HFFc6 (cell line): ENCODE measurements around the gene CARD8. TPM values are rescaled to one million over a fixed set of nuclear protein-coding genes. Genes with fewer than 3 reads are reported as not detected.
A peak's percentile ranks its signal among the peaks of the same experiment; 100 is the strongest.
"Not testable (repeated sequence)": the region's sequence is repeated elsewhere in the genome, so short reads cannot be mapped to it uniquely, and the experiment has no call there.

Source experiments
- DNase-seq: peaks from one replicate; pipeline ENCODE4 v3.0.0-alpha.2; 2018
- H3K27ac Mint-ChIP-seq: 2 replicates; pipeline ENCODE4 v1.8.0; 2020; ENCODE audit warnings: mild to moderate bottlenecking, mixed read lengths
- H3K27me3 Mint-ChIP-seq: 2 replicates; pipeline ENCODE4 v1.8.0; 2021; ENCODE audit warnings: mild to moderate bottlenecking, moderate library complexity, mixed read lengths; ENCODE audit not compliant: insufficient read depth
- H3K36me3 Mint-ChIP-seq: 2 replicates; pipeline ENCODE4 v1.8.0; 2021; ENCODE audit warnings: low read depth, mixed read lengths
- H3K4me1 Mint-ChIP-seq: 2 replicates; pipeline ENCODE4 v1.8.0; 2020; ENCODE audit warnings: low read depth, mixed read lengths
- H3K4me3 Mint-ChIP-seq: 2 replicates; pipeline ENCODE4 v1.8.0; 2020; ENCODE audit warnings: mild to moderate bottlenecking, moderate library complexity, mixed read lengths
- H3K9me3 Mint-ChIP-seq: 2 replicates; pipeline ENCODE4 v1.8.0; 2020; ENCODE audit warnings: mild to moderate bottlenecking, mixed read lengths
- total RNA-seq, 6 experiments: library from RNA; stranded (reverse); fragmentation: NEBNext Ultra II Directional; extraction: Animal tissue kit (Norgen Biotek cat#: 25700); gene quantifications; 2 replicates in 1 of 6; 3 replicates in 5 of 6; pipeline ENCODE4 v1.2.3, GENCODE V29; 2021
- TF ChIP-seq, protein P1 (sequence below): fragments of 200-600 bp; sonication (generic); IDR thresholded peaks from 2 replicates; pipeline ENCODE4 v1.5.0; 2021; ENCODE audit warnings: antibody characterized with exemption, mild to moderate bottlenecking

The CARD8 gene
- total RNA-seq, 6 experiments from 2014 or later = 11.3 to 17.2 (median 14.7) TPM

DNA sequence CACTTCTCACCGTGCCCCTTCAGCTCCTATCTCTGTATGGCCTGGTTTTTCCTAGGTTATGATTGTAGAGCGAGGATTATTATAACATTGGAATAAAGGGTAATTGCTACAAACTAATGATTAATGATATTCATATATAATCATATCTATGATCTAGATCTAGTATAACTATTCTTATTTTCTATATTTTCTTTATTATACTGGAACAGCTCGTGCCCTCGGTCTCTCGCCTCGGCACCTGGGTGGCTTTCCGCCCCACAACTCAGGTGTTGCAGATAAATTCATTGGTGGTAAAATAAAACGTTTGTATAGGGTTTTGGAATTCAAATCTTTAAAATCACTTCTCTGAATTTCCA lies 4.6 kb upstream of the CARD8 start:
- not testable (repeated sequence) for H3K4me3 Mint-ChIP-seq, H3K36me3 Mint-ChIP-seq, H3K27ac Mint-ChIP-seq, H3K9me3 Mint-ChIP-seq, H3K27me3 Mint-ChIP-seq, DNase-seq
- H3K4me1 Mint-ChIP-seq = peaks cover 22% of the 10 kb centered on the region
- TF ChIP-seq, protein P1, sequence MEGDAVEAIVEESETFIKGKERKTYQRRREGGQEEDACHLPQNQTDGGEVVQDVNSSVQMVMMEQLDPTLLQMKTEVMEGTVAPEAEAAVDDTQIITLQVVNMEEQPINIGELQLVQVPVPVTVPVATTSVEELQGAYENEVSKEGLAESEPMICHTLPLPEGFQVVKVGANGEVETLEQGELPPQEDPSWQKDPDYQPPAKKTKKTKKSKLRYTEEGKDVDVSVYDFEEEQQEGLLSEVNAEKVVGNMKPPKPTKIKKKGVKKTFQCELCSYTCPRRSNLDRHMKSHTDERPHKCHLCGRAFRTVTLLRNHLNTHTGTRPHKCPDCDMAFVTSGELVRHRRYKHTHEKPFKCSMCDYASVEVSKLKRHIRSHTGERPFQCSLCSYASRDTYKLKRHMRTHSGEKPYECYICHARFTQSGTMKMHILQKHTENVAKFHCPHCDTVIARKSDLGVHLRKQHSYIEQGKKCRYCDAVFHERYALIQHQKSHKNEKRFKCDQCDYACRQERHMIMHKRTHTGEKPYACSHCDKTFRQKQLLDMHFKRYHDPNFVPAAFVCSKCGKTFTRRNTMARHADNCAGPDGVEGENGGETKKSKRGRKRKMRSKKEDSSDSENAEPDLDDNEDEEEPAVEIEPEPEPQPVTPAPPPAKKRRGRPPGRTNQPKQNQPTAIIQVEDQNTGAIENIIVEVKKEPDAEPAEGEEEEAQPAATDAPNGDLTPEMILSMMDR = peak; percentile 39; the same call in 1 of the 2 replicates

DNA sequence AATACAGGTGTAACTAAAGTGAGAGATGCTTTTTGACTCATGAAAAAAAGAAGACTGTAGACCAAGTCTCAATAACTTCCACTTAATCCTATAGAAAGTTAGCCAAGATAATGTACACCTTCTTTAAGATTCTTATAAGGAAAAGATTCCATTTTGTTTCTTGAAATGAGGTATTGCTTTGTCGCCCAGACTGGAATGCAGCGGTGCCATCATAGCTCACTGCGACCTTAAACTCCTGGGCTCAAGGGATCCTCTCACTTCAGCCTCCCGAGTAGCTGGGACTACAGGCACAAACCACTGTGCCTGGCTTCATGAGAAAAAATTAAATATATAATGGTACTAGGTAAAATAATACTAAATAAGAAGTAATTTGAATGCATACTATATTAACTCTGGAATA lies 3.3 kb upstream of the CARD8 start:
- DNase-seq, H3K9me3 Mint-ChIP-seq, H3K27ac Mint-ChIP-seq, H3K27me3 Mint-ChIP-seq, H3K36me3 Mint-ChIP-seq, H3K4me3 Mint-ChIP-seq: not testable (repeated sequence)
- H3K4me1 Mint-ChIP-seq = peaks cover 34% of the 10 kb centered on the region

DNA sequence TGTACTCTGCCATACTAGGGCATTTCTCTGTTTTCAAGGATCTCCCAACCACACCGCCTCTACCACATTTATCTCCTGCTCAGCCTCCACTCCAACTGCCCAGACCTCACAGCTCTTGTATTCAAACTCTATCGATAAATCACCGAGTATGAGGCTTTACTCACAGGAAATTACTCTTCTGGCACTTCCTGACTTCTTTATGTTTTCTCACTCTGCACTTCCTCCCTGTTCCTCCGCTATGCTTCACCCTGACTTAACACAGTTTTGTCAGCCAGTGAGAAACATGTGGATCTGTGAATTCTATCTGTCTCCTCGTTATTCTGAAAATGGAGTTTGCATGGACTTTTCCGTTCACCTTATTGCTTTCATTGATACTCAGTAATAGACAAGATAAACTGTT lies 2.6 kb upstream of the CARD8 start:
- H3K4me1 Mint-ChIP-seq = peaks cover 40% of the 10 kb centered on the region
- H3K27ac Mint-ChIP-seq = no peak overlapping the region
- DNase-seq = no peak
- H3K36me3 Mint-ChIP-seq = no peaks in the 10 kb centered on the region; the same call in 1 of the 2 replicates
- TF ChIP-seq, protein P1 = no peak
- no peaks in the 10 kb centered on the region; the same call in 1 of the 2 replicates for H3K27me3 Mint-ChIP-seq
- H3K9me3 Mint-ChIP-seq = no peaks in the 10 kb centered on the region
- H3K4me3 Mint-ChIP-seq = no peak overlapping the region

DNA sequence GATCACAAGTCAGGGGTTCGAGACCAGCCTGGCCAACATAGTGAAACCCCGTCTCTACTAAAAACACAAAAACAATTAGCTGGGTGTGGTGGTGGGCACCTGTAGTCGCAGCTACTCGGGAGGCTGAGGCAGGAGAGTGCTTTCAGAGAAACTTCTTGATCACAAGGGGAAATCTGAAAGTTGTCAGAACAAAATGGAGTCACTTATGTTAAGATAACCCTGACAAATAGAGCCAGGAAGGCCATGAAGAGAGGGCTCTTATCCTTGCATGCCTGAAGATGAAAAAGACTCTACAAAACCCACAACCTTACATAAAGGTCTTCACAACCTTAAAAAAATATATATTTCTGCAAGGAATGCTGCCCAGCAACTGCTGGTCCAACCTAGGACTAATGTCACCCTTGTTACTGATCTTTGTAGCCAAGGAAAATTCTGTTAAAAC lies 1.2 kb downstream of the CARD8 start:
- Mint-ChIP-seq H3K9me3 (no peaks in the 10 kb centered on the region), H3K27me3 (no peaks in the 10 kb centered on the region), H3K4me3 (peak overlapping the region; percentile 100), H3K27ac (peak overlapping the region; percentile 100; the same call in 1 of the 2 replicates), H3K4me1 (peaks cover 47% of the 10 kb centered on the region), H3K36me3 (no peaks in the 10 kb centered on the region; the same call in 1 of the 2 replicates)
- TF ChIP-seq, protein P1 = no peak
- no peak for DNase-seq

DNA sequence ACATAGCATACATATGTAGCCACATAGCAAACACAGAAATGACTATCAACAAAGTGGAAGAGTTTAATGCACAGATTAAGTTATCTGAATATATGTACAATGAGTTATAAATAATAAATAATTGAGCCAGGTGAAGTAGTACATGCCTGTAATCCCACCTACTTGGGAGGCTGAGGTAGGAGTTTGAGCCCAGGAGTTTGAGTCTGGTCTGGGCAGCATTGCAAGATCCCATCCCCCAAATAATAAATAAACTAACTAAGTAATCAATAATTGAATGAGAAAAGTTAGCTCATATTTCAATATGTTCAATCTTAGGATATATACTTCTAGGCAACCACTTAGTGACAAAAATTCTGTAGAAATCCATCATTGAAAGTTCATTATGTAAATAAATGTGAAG lies 1.7 kb downstream of the CARD8 start:
- H3K36me3 Mint-ChIP-seq = no peaks in the 10 kb centered on the region; the same call in 1 of the 2 replicates
- H3K9me3 Mint-ChIP-seq = no peaks in the 10 kb centered on the region
- H3K4me3 Mint-ChIP-seq = peak overlapping the region; percentile 45
- TF ChIP-seq, protein P1 = no peak
- no peaks in the 10 kb centered on the region for H3K27me3 Mint-ChIP-seq
- peak overlapping the region; percentile 26 for H3K27ac Mint-ChIP-seq
- DNase-seq = no peak
- H3K4me1 Mint-ChIP-seq = peaks cover 45% of the 10 kb centered on the region

DNA sequence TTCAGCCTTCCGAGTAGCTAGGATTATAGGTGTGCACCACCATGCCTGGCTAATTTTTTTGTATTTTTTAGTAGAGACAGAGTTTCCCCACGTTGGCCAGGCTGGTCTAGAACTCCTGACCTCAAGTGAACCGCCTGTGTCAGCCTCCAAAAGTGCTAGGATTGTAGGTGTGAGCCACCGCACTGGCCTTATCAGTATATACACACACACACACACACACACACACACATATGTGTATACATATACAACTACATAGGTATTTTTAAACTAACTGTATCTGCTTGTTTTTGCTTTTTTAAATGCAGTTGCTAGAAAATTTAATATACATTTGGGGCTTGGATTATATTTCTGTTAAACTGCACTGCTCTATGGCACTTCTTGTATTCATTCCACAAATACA lies 3.1 kb downstream of the CARD8 start:
- TF ChIP-seq, protein P1 = no peak
- no peak for DNase-seq
- H3K27ac Mint-ChIP-seq = no peak overlapping the region
- H3K4me1 Mint-ChIP-seq = peaks cover 38% of the 10 kb centered on the region
- H3K9me3 Mint-ChIP-seq = no peaks in the 10 kb centered on the region
- no peaks in the 10 kb centered on the region for H3K27me3 Mint-ChIP-seq
- no peak overlapping the region for H3K4me3 Mint-ChIP-seq
- H3K36me3 Mint-ChIP-seq = no peaks in the 10 kb centered on the region; the same call in 1 of the 2 replicates
